Vagina (tissue), 2 donors: ENCODE data around the gene PLXNA1. TPM values are rescaled to one million over a fixed set of nuclear protein-coding genes. Genes with fewer than 3 reads are reported as not detected.

Experiments used
- DNase-seq, 2 donors: peaks; one replicate each; pipeline ENCODE4 v3.0.0-alpha.2; 2017; ENCODE audit errors: extremely low spot score in 2 of 2
- H3K27ac ChIP-seq: fragments of 200-600 bp; sonication (generic); one replicate; pipeline ENCODE4 v1.5.1; 2019
- H3K27me3 ChIP-seq: fragments of 200-600 bp; sonication (generic); one replicate; pipeline ENCODE4 v1.5.1; 2019
- H3K36me3 ChIP-seq, 2 donors: fragments of 200-600 bp; sonication (generic); one replicate each; pipeline ENCODE4 v1.5.1; 2017 to 2019
- H3K4me1 ChIP-seq: fragments of 200-600 bp; sonication (generic); one replicate; pipeline ENCODE4 v1.5.1; 2019
- H3K4me3 ChIP-seq, 2 donors: fragments of 200-600 bp; sonication (generic); 1 replicate in 1 of 2; 2 replicates in 1 of 2; pipeline ENCODE4 v1.5.1; 2016 to 2019
- H3K9me3 ChIP-seq: fragments of 200-600 bp; sonication (generic); one replicate; pipeline ENCODE4 v1.5.1; 2019
- CTCF ChIP-seq, 3 experiments: fragments of 450-650 bp in 2 of 3; fragments of 200-600 bp in 1 of 3; sonication (generic) in 1 of 3; IDR thresholded peaks; one replicate each; pipeline ENCODE4 v1.5.1; 2017 to 2019; ENCODE audit warnings: antibody characterized with exemption in 3 of 3, mild to moderate bottlenecking in 2 of 3, moderate library complexity in 2 of 3
- POLR2A ChIP-seq, 2 donors: fragments of 450-650 bp; IDR thresholded peaks; one replicate each; pipeline ENCODE4 v1.6.1; 2017; ENCODE audit warnings: antibody characterized with exemption in 2 of 2, mild to moderate bottlenecking in 2 of 2, moderate library complexity in 2 of 2
- POLR2AphosphoS5 ChIP-seq, 2 donors: sonication (generic); formaldehyde crosslinking; IDR thresholded peaks; one replicate each; pipeline ENCODE4 v1.9.0; 2017; ENCODE audit warnings: antibody characterized with exemption in 2 of 2, mild to moderate bottlenecking in 2 of 2, low read depth in 1 of 2; ENCODE audit not compliant: insufficient read depth in 1 of 2
- intact Hi-C: fragments of 100-400 bp; cut with DNase I; formaldehyde crosslinking; loops from one replicate; pipeline ENCODE4 v1.15.1; 2023
- total RNA-seq: library from RNA; depleted of rRNA; stranded (reverse); fragments of >200 nt; gene quantifications from one replicate; pipeline ENCODE4 v1.2.3, GENCODE V29; 2016

The PLXNA1 gene
- total RNA-seq, 1 donor from 2014 or later: 31.4 TPM

GRCh38 chr3:127013758-127014535 lies 31.0 kb downstream of the PLXNA1 start:
- Histone ChIP-seq H3K27ac (no peak overlapping the region), H3K4me3 (no peak overlapping the region), H3K36me3 (peaks cover 4 to 45% of the 10 kb centered on the region in 2 donors), H3K27me3 (no peaks in the 10 kb centered on the region), H3K9me3 (no peaks in the 10 kb centered on the region), H3K4me1 (no peaks in the 10 kb centered on the region)
- no peak for DNase-seq
- TF ChIP-seq CTCF (IDR thresholded peaks at IDR 0.05) (no peak), POLR2A (IDR thresholded peaks at IDR 0.05) (no peak), POLR2AphosphoS5 (IDR thresholded peaks at IDR 0.05; ENCODE audit: insufficient read depth in 1 of 2, low read depth in 1 of 2) (no peak)
- intact Hi-C loops: no loop called here

GRCh38 chr3:127014536-127015281 lies 31.8 kb downstream of the PLXNA1 start:
- intact Hi-C loops: no loop called here
- Histone ChIP-seq H3K4me3 (no peak overlapping the region), H3K27me3 (no peaks in the 10 kb centered on the region), H3K36me3 (peaks cover 4 to 52% of the 10 kb centered on the region in 2 donors), H3K9me3 (no peaks in the 10 kb centered on the region), H3K4me1 (peaks cover 6% of the 10 kb centered on the region), H3K27ac (no peak overlapping the region)
- TF ChIP-seq POLR2AphosphoS5 (IDR thresholded peaks at IDR 0.05; ENCODE audit: insufficient read depth in 1 of 2, low read depth in 1 of 2): no peak
- no peak for TF ChIP-seq CTCF (IDR thresholded peaks at IDR 0.05)
- no peak for TF ChIP-seq POLR2A (IDR thresholded peaks at IDR 0.05)
- no peak for DNase-seq

- no peaks in the 10 kb centered on the region for H3K9me3 ChIP-seq
- TF ChIP-seq CTCF (IDR thresholded peaks at IDR 0.05): no peak
- no peak for TF ChIP-seq POLR2AphosphoS5 (IDR thresholded peaks at IDR 0.05; ENCODE audit: insufficient read depth in 1 of 2, low read depth in 1 of 2)
- TF ChIP-seq POLR2A (IDR thresholded peaks at IDR 0.05): no peak
- H3K4me3 ChIP-seq: no peak overlapping the region
- no peak for DNase-seq
- intact Hi-C loops: no loop called here
- no peaks in the 10 kb centered on the region for H3K27me3 ChIP-seq
- H3K27ac ChIP-seq: no peak overlapping the region
- peaks cover 4 to 59% of the 10 kb centered on the region in 2 donors for H3K36me3 ChIP-seq
- peaks cover 7% of the 10 kb centered on the region for H3K4me1 ChIP-seq
Observed at GRCh38 chr3:127015282-127016042, 32.5 kb downstream of the PLXNA1 start.

- TF ChIP-seq POLR2AphosphoS5 (IDR thresholded peaks at IDR 0.05; ENCODE audit: insufficient read depth in 1 of 2, low read depth in 1 of 2) (no peak), CTCF (IDR thresholded peaks at IDR 0.05) (no peak), POLR2A (IDR thresholded peaks at IDR 0.05) (no peak)
- no peak for DNase-seq
- intact Hi-C loops: no loop called here
- H3K27me3 ChIP-seq: no peaks in the 10 kb centered on the region
- H3K4me3 ChIP-seq: no peak overlapping the region
- no peaks in the 10 kb centered on the region for H3K9me3 ChIP-seq
- peaks cover 7% of the 10 kb centered on the region for H3K4me1 ChIP-seq
- H3K36me3 ChIP-seq: peaks cover 4 to 65% of the 10 kb centered on the region in 2 donors
- no peak overlapping the region for H3K27ac ChIP-seq
Observed at GRCh38 chr3:127016043-127016343, 33.1 kb downstream of the PLXNA1 start.
